K562 (cell line): ENCODE measurements around the gene CCSER2. TPM values are rescaled to one million over a fixed set of nuclear protein-coding genes. Genes with fewer than 3 reads are reported as not detected.

Experiments used
- ATF2 ChIP-seq: sonication (generic); formaldehyde crosslinking; IDR thresholded peaks from 2 replicates; pipeline ENCODE4 v1.8.1; 2022; ENCODE audit warnings: missing genetic modification reagents
- CREB5 ChIP-seq: fragments of 250-450 bp; sonication (Bioruptor Pico); IDR thresholded peaks from 2 replicates; pipeline ENCODE4 v1.5.0; 2020; ENCODE audit warnings: mild to moderate bottlenecking
- CTCF ChIP-seq, 3 experiments: IDR thresholded peaks in 2 of 3; conservative IDR thresholded peaks in 1 of 3; 2 replicates each; pipeline ENCODE4 v1.5.1; 2011 to 2012; ENCODE audit warnings: low read length in 3 of 3, mild to moderate bottlenecking in 3 of 3, control low read depth in 2 of 3, improper control_type of control experiment in 1 of 3, inconsistent platforms in 1 of 3, low read depth in 1 of 3, mixed read lengths in 1 of 3, moderate library complexity in 1 of 3; ENCODE audit not compliant: insufficient read depth in 2 of 3
- CTCFL ChIP-seq: IDR thresholded peaks from 2 replicates; pipeline ENCODE4 v1.6.1; 2011; ENCODE audit warnings: borderline replicate concordance, low read depth, mild to moderate bottlenecking, moderate library complexity, low read length; ENCODE audit not compliant: insufficient read depth, poor library complexity, severe bottlenecking
- FOSL1 ChIP-seq: fragments of 200-800 bp; sonication (Bioruptor generic); conservative IDR thresholded peaks from 2 replicates; pipeline ENCODE4 v1.6.1; 2016; ENCODE audit warnings: missing genetic modification characterization, missing compliant biosample characterization
- GATAD2B ChIP-seq: fragments of 450-650 bp; IDR thresholded peaks from 2 replicates; pipeline ENCODE4 v1.6.1; 2017; ENCODE audit warnings: mild to moderate bottlenecking, borderline replicate concordance
- HMG20A ChIP-seq: fragments of 450-650 bp; formaldehyde crosslinking; conservative IDR thresholded peaks from 2 replicates; pipeline ENCODE4 v1.4.0; 2020; ENCODE audit warnings: mild to moderate bottlenecking, mixed read lengths
- LCOR ChIP-seq: sonication (generic); formaldehyde crosslinking; IDR thresholded peaks from 2 replicates; pipeline ENCODE4 v1.8.0; 2022; ENCODE audit warnings: mild to moderate bottlenecking, missing genetic modification reagents
- NFYB ChIP-seq: IDR thresholded peaks from 2 replicates; pipeline ENCODE4 v1.6.1; 2011; ENCODE audit warnings: mild to moderate bottlenecking, moderate library complexity; ENCODE audit not compliant: insufficient read length; ENCODE audit errors: extremely low read depth
- NONO ChIP-seq, 2 experiments: fragments of 200-400 bp in 1 of 2; fragments of 450-650 bp in 1 of 2; formaldehyde crosslinking in 1 of 2; IDR thresholded peaks; 2 replicates each; pipeline ENCODE4 v1.6.1; 2017; ENCODE audit warnings: low read depth in 2 of 2, mild to moderate bottlenecking in 2 of 2, moderate library complexity in 2 of 2, low read length in 1 of 2
- SREBF2 ChIP-seq: sonication (generic); formaldehyde crosslinking; IDR thresholded peaks from 2 replicates; pipeline ENCODE4 v1.4.0; 2020; ENCODE audit warnings: mild to moderate bottlenecking, missing genetic modification reagents
- TAF9B ChIP-seq: fragments of 450-650 bp; IDR thresholded peaks from 2 replicates; pipeline ENCODE4 v1.6.1; 2018; ENCODE audit warnings: mild to moderate bottlenecking; ENCODE audit not compliant: partially characterized antibody
- TCF7 ChIP-seq: sonication (generic); IDR thresholded peaks from 2 replicates; pipeline ENCODE4 v1.6.1; 2016; ENCODE audit warnings: antibody characterized with exemption, borderline replicate concordance
- ZBTB2 ChIP-seq: fragments of 450-650 bp; IDR thresholded peaks from 2 replicates; pipeline ENCODE4 v1.6.1; 2016; ENCODE audit warnings: antibody characterized with exemption
- ZNF41 ChIP-seq: fragments of 250-450 bp; sonication (Bioruptor Pico); conservative IDR thresholded peaks from 2 replicates; pipeline ENCODE4 v1.4.0; 2020; ENCODE audit warnings: mild to moderate bottlenecking
- ZNF830 ChIP-seq: fragments of 250-450 bp; sonication (Bioruptor Pico); IDR thresholded peaks from 2 replicates; pipeline ENCODE4 v1.5.0; 2021; ENCODE audit warnings: mild to moderate bottlenecking
- polyA plus RNA-seq, 8 experiments: library from polyadenylated mRNA; depleted of rRNA in 4 of 8; stranded (reverse) in 5 of 8; unstranded in 3 of 8; fragments of >200 nt; fragmentation: Nextera tagmentation in 2 of 8; fragmentation: Illumina TruSeq in 1 of 8; extraction: Ambion mirVana in 2 of 8; extraction: Trizol in 1 of 8; gene quantifications; 2 replicates each; pipeline versions ENCODE4 v1.2.1 to v1.2.3, GENCODE V29; 2011 to 2014; ENCODE audit warnings: inconsistent platforms in 1 of 8, missing spikeins in 1 of 8
- total RNA-seq, 7 experiments: library from RNA; depleted of rRNA in 6 of 7; stranded (reverse); fragments of >200 nt in 6 of 7; fragmentation: Illumina TruSeq in 2 of 7; extraction: Trizol in 2 of 7; gene quantifications; 2 replicates each; pipeline versions ENCODE4 v1.2.1 to v1.2.3, GENCODE V29; 2011 to 2021; ENCODE audit warnings: low replicate concordance in 1 of 7

Gene CCSER2
- total and polyA plus RNA-seq, 9 of the 15 experiments (the other 6 are each of a cell fraction or from before 2014, with no cell fraction given): 2.7 to 15.1 (median 9.7) TPM

- TF ChIP-seq CREB5 (CRISPR knock-in tag) (no peak), ATF2 (CRISPR knock-in tag) (no peak), NONO (IDR thresholded peaks at IDR 0.05; ENCODE audit: low read depth in 2 of 2, low read length in 1 of 2) (no peak), TAF9B (no peak), TCF7 (no peak), SREBF2 (CRISPR knock-in tag) (no peak), ZBTB2 (no peak), CTCF (IDR thresholded peaks at IDR 0.05 in 2 of 3, conservative IDR thresholded peaks at IDR 0.05 in 1 of 3; ENCODE audit: insufficient read depth in 2 of 3, low read depth in 1 of 3, low read length in 3 of 3) (no peak), LCOR (CRISPR knock-in tag) (peak; percentile 38; the same call in 1 of the 2 replicates), ZNF830 (no peak), NFYB (peak; percentile 28), GATAD2B (no peak), HMG20A (no peak), FOSL1 (tag) (no peak), CTCFL (no peak), ZNF41 (CRISPR knock-in tag) (no peak)
Measured at GRCh38 chr10:84333864-84334451, 5.6 kb downstream of the CCSER2 start (continued).
